K562 (cell line): ENCODE measurements around the gene RSU1. TPM values are rescaled to one million over a fixed set of nuclear protein-coding genes. Genes with fewer than 3 reads are reported as not detected.

Experiments used
- ATAC-seq: fragments of 200-7000 bp; cut with Tn5 transposase; 3 replicates; pipeline ENCODE4 v1.9.1; 2020; ENCODE audit warnings: moderate library complexity
- BruUV-seq: library from RNA; stranded (reverse); fragments of 400-500 nt; replicated peaks from 2 replicates; lab custom pipeline; 2021; lab: Mats Ljungman, UMichigan
- CTCF ChIA-PET: fragments of 300-600 bp; formaldehyde crosslinking; extraction: SDS; loops from one replicate; lab custom pipeline; 2021; ENCODE audit warnings: low intra/inter-chr PET ratio; lab: Yijun Ruan, JAX
- POLR2A ChIA-PET: fragments of 300-600, 350-650 bp; sonication (Branson Sonifier 250); formaldehyde crosslinking; extraction: SDS; loops from one replicate; lab custom pipeline; 2021; ENCODE audit warnings: antibody characterized with exemption, inconsistent platforms; lab: Yijun Ruan, JAX
- DNase-seq, 4 experiments: peaks; one replicate each; pipeline versions ENCODE4 v3.0.0 to v3.0.0-alpha.2; 2011 to 2018; ENCODE audit warnings: low spot score in 3 of 4, mixed read lengths in 3 of 4; ENCODE audit errors: extremely low read depth in 1 of 4
- FAIRE-seq: peaks from 2 replicates; lab custom pipeline; 2011; peaks lifted over from hg19 to GRCh38; lab: Jason Lieb, UNC
- H2AFZ ChIP-seq: 2 replicates; pipeline ENCODE4 v1.6.0; 2011; ENCODE audit warnings: low read depth, low read length, control low read depth, inconsistent platforms
- H3K27ac ChIP-seq: fragments of 200-600 bp; 3 replicates; pipeline ENCODE4 v1.8.0; 2011; ENCODE audit warnings: low read depth, mild to moderate bottlenecking, control low read depth, inconsistent platforms, low read length, moderate library complexity, mixed read lengths; ENCODE audit errors: extremely low read depth
- H3K27me3 ChIP-seq, 2 experiments: fragments of 300-600 bp in 1 of 2; 2 replicates in 1 of 2; 3 replicates in 1 of 2; pipeline versions ENCODE4 v1.6.0 to v1.8.0; 2011; ENCODE audit warnings: inconsistent platforms in 2 of 2, low read length in 2 of 2, mild to moderate bottlenecking in 1 of 2, mixed read lengths in 1 of 2, moderate library complexity in 1 of 2; ENCODE audit not compliant: control insufficient read depth in 2 of 2, insufficient read depth in 2 of 2
- H3K36me3 ChIP-seq: fragments of 300-600 bp; 3 replicates; pipeline ENCODE4 v1.8.0; 2011; ENCODE audit warnings: mild to moderate bottlenecking, low read length, inconsistent platforms; ENCODE audit not compliant: control insufficient read depth, insufficient read depth
- H3K4me1 ChIP-seq, 2 experiments: fragments of 200-600 bp in 1 of 2; replicated peaks in 1 of 2; 2 replicates in 1 of 2; 3 replicates in 1 of 2; pipeline versions ENCODE4 v1.5.1 to v1.8.0; 2011; ENCODE audit warnings: inconsistent platforms in 2 of 2, low read length in 2 of 2, mild to moderate bottlenecking in 1 of 2, mixed read lengths in 1 of 2, moderate library complexity in 1 of 2; ENCODE audit not compliant: control insufficient read depth in 2 of 2, insufficient read depth in 2 of 2
- H3K4me2 ChIP-seq: 2 replicates; pipeline ENCODE4 v1.6.1; 2011; ENCODE audit warnings: low read length, control low read depth, inconsistent platforms, mixed read lengths; ENCODE audit not compliant: insufficient read depth
- H3K4me3 ChIP-seq: fragments of 200-600 bp; sonication (generic), shearing (Covaris generic); 2 replicates; pipeline ENCODE4 v1.5.1; 2016; ENCODE audit warnings: control low read depth, inconsistent platforms
- H3K79me2 ChIP-seq: fragments of 200-600 bp; 3 replicates; pipeline ENCODE4 v1.8.0; 2011; ENCODE audit warnings: low read length, inconsistent platforms; ENCODE audit not compliant: control insufficient read depth, insufficient read depth
- H3K9ac ChIP-seq, 2 experiments: 2 replicates each; pipeline versions ENCODE4 v1.6.0 to v1.6.1; 2011; ENCODE audit warnings: low read depth in 2 of 2, low read length in 2 of 2, control low read depth in 1 of 2, inconsistent platforms in 1 of 2, mild to moderate bottlenecking in 1 of 2, mixed read lengths in 1 of 2; ENCODE audit not compliant: insufficient read depth in 1 of 2
- H3K9me1 ChIP-seq: one replicate; pipeline ENCODE4 v1.6.0; 2011; ENCODE audit warnings: inconsistent platforms, mild to moderate bottlenecking, low read length, moderate library complexity; ENCODE audit not compliant: control insufficient read depth, insufficient read depth
- H3K9me3 ChIP-seq: replicated peaks from 2 replicates; pipeline ENCODE4 v1.5.1; 2011; ENCODE audit warnings: low read depth, low read length, inconsistent platforms; ENCODE audit not compliant: control insufficient read depth, insufficient read depth
- H4K20me1 ChIP-seq: replicated peaks from 2 replicates; pipeline ENCODE4 v1.6.1; 2011; ENCODE audit warnings: low read length, inconsistent platforms, mixed read lengths; ENCODE audit not compliant: control insufficient read depth, insufficient read depth
- CHAMP1 ChIP-seq: fragments of 450-650 bp; IDR thresholded peaks from 2 replicates; pipeline ENCODE4 v1.6.1; 2016; ENCODE audit warnings: mild to moderate bottlenecking
- DACH1 ChIP-seq: fragments of 450-650 bp; IDR thresholded peaks from 2 replicates; pipeline ENCODE4 v1.6.1; 2018; ENCODE audit not compliant: partially characterized antibody
- EGR1 ChIP-seq: fragments of 450-650 bp; conservative IDR thresholded peaks from 2 replicates; pipeline ENCODE4 v1.6.1; 2017; ENCODE audit warnings: mild to moderate bottlenecking
- ELF1 ChIP-seq: fragments of 200-800 bp; sonication (Bioruptor generic); IDR thresholded peaks from 2 replicates; pipeline ENCODE4 v1.6.1; 2016; ENCODE audit warnings: missing genetic modification characterization, missing compliant biosample characterization
- GATAD2A ChIP-seq: fragments of 450-650 bp; IDR thresholded peaks from 2 replicates; pipeline ENCODE4 v1.6.1; 2017
- HNRNPUL1 ChIP-seq: fragments of 200-400 bp; formaldehyde crosslinking; IDR thresholded peaks from 2 replicates; pipeline ENCODE4 v1.6.1; 2017; ENCODE audit warnings: low read length
- PPARD ChIP-seq: fragments of 250-450 bp; sonication (Bioruptor Pico); IDR thresholded peaks from 2 replicates; pipeline ENCODE4 v1.8.0; 2022; ENCODE audit warnings: inconsistent platforms, mild to moderate bottlenecking, moderate library complexity
- PRPF4 ChIP-seq: fragments of 200-400 bp; formaldehyde crosslinking; IDR thresholded peaks from one replicate; pipeline ENCODE4 v1.6.1; 2017; ENCODE audit warnings: low read length, low read depth, mild to moderate bottlenecking; ENCODE audit not compliant: insufficient read depth, poor library complexity, severe bottlenecking
- RFX7 ChIP-seq: fragments of 250-450 bp; sonication (Bioruptor Pico); IDR thresholded peaks from 2 replicates; pipeline ENCODE4 v1.5.1; 2021; ENCODE audit warnings: mild to moderate bottlenecking
- ZNF12 ChIP-seq: sonication (generic); formaldehyde crosslinking; IDR thresholded peaks from 2 replicates; pipeline ENCODE4 v1.4.0; 2020; ENCODE audit warnings: mild to moderate bottlenecking, missing genetic modification reagents
- whole genome bisulfite sequencing: fragments of 100-300 bp; shearing (Covaris generic); methylation state at CpG from one replicate; pipeline ENCODE4 v1.1.6; 2016; ENCODE audit warnings: low coverage, mixed read lengths; ENCODE audit not compliant: insufficient coverage; ENCODE audit errors: missing lambda C conversion rate; 5-methylcytosine and 5-hydroxymethylcytosine counted together
- in situ Hi-C: fragments of 300-500 bp; cut with MboI; formaldehyde crosslinking; loops from 4 replicates; pipeline ENCODE4 v1.15.0; 2018; ENCODE audit warnings: inconsistent platforms, mixed read lengths
- intact Hi-C: fragments of 100-400 bp; cut with micrococcal nuclease; formaldehyde crosslinking; loops from 2 replicates; pipeline ENCODE4 v1.14.2; 2022
- polyA plus RNA-seq, 8 experiments: library from polyadenylated mRNA; depleted of rRNA in 4 of 8; stranded (reverse) in 5 of 8; unstranded in 3 of 8; fragments of >200 nt; fragmentation: Nextera tagmentation in 2 of 8; fragmentation: Illumina TruSeq in 1 of 8; extraction: Ambion mirVana in 2 of 8; extraction: Trizol in 1 of 8; gene quantifications; 2 replicates each; pipeline versions ENCODE4 v1.2.1 to v1.2.3, GENCODE V29; 2011 to 2014; ENCODE audit warnings: inconsistent platforms in 1 of 8, missing spikeins in 1 of 8
- total RNA-seq, 7 experiments: library from RNA; depleted of rRNA in 6 of 7; stranded (reverse); fragments of >200 nt in 6 of 7; fragmentation: Illumina TruSeq in 2 of 7; extraction: Trizol in 2 of 7; gene quantifications; 2 replicates each; pipeline versions ENCODE4 v1.2.1 to v1.2.3, GENCODE V29; 2011 to 2021; ENCODE audit warnings: low replicate concordance in 1 of 7

Gene RSU1
- total and polyA plus RNA-seq, 9 of the 15 experiments (the other 6 are each of a cell fraction or from before 2014, with no cell fraction given): 18.8 to 67.3 (median 31.5) TPM

GRCh38 chr10:16750461-16750860 is 66.8 kb downstream of the RSU1 start:
- H3K9me1 ChIP-seq: no peaks in the 10 kb centered on the region
- no peak overlapping the region for H3K9ac ChIP-seq
- in situ Hi-C loops (no loop called here), intact Hi-C loops (no loop called here)
- no TSS peak for BruUV-seq
- H3K4me2 ChIP-seq: no peak overlapping the region
- ATAC-seq (no peak), DNase-seq (no peak)
- CTCF ChIA-PET: no interaction called here
- no peak overlapping the region for H3K27ac ChIP-seq
- no peaks in the 10 kb centered on the region for H4K20me1 ChIP-seq
- H3K79me2 ChIP-seq: no peaks in the 10 kb centered on the region
- no peak overlapping the region for H2AFZ ChIP-seq
- TF ChIP-seq ZNF12 (CRISPR knock-in tag) (no peak), PRPF4 (no peak), ELF1 (tag) (no peak), RFX7 (CRISPR knock-in tag) (no peak), HNRNPUL1 (no peak), EGR1 (no peak), DACH1 (no peak), PPARD (no peak), GATAD2A (no peak), CHAMP1 (no peak)
- TF ChIP-seq, all 486 proteins: peak for 0
- Histone ChIP-seq H3K27me3 (no peaks in the 10 kb centered on the region), H3K4me3 (no peak overlapping the region), H3K4me1 (no peaks in the 10 kb centered on the region), H3K9me3 (no peaks in the 10 kb centered on the region), H3K36me3 (no peaks in the 10 kb centered on the region)
- POLR2A ChIA-PET: no interaction called here
- FAIRE-seq: no peak
- WGBS: 63% methylated on average over 3 of the region's 3 CpGs
